NCI-H748 (cell line): ENCODE measurements around the gene ITM2C.

Experiments
- DNase-seq: peaks from one replicate; lab custom pipeline; 2025; ENCODE audit not compliant: unreplicated experiment; lab: John Stamatoyannopoulos, UW

The ITM2C gene

GRCh38 chr2:230872968-230873660 is 8.4 kb downstream of the ITM2C start:
- no peak for DNase-seq

- no peak for DNase-seq
Observed at GRCh38 chr2:230873661-230874401, 9.1 kb downstream of the ITM2C start.

- no peak for DNase-seq
Observed at GRCh38 chr2:230874456-230874855, 9.7 kb downstream of the ITM2C start.

GRCh38 chr2:230874876-230875275 is 10.1 kb downstream of the ITM2C start:
- DNase-seq, result no peak

- DNase-seq, result no peak
Observed at GRCh38 chr2:230875347-230876315, 10.9 kb downstream of the ITM2C start.

GRCh38 chr2:230877116-230877758 is 12.5 kb downstream of the ITM2C start:
- DNase-seq, result no peak

- no peak for DNase-seq
Observed at GRCh38 chr2:230877759-230878598, 13.2 kb downstream of the ITM2C start.

GRCh38 chr2:230878599-230879188 is 14.0 kb downstream of the ITM2C start:
- no peak for DNase-seq

GRCh38 chr2:230879271-230879882 is 14.6 kb downstream of the ITM2C start:
- peak; percentile 17 for DNase-seq

- DNase-seq, result no peak
Observed at GRCh38 chr2:230879891-230880290, 15.1 kb downstream of the ITM2C start.

- no peak for DNase-seq
Observed at GRCh38 chr2:230881840-230882239, 17.1 kb downstream of the ITM2C start.

GRCh38 chr2:230885463-230886130 is 20.9 kb downstream of the ITM2C start:
- DNase-seq, result peak; percentile 81

- DNase-seq, result no peak
Observed at GRCh38 chr2:230886206-230886605, 21.5 kb downstream of the ITM2C start.

- no peak for DNase-seq
Observed at GRCh38 chr2:230886671-230887071, 21.9 kb downstream of the ITM2C start.

- no peak for DNase-seq
Observed at GRCh38 chr2:230887342-230887741, 22.6 kb downstream of the ITM2C start.

- DNase-seq, result no peak
Observed at GRCh38 chr2:230888824-230889400, 24.2 kb downstream of the ITM2C start.

- no peak for DNase-seq
Observed at GRCh38 chr2:230889911-230890601, 25.3 kb downstream of the ITM2C start.

GRCh38 chr2:230890646-230891045 is 25.9 kb downstream of the ITM2C start:
- no peak for DNase-seq
